ENCODE results near the gene SRSF1.
"Not testable (repeated sequence)": the region's sequence is repeated elsewhere in the genome, so short reads cannot be mapped to it uniquely, and the experiment has no call there.

Gene SRSF1

GRCh38 chr17:57990037-57990436 lies 17.0 kb downstream of the SRSF1 start:
- DNase-seq (ENCODE audit: low read depth in 1 of 2, low spot score in 1 of 2), result no peak

GRCh38 chr17:57988301-57989250 lies 18.5 kb downstream of the SRSF1 start:
- no peak for DNase-seq (ENCODE audit: low read depth in 1 of 2, low spot score in 1 of 2)

GRCh38 chr17:57987581-57988300 lies 19.3 kb downstream of the SRSF1 start, which contains the start of gene VEZF1:
Gene VEZF1 (minus strand): TSS chr17:57988254. CDS start chr17:57988111, 143 bp downstream.
- peak; percentile 69 to 71 for DNase-seq (ENCODE audit: low read depth in 1 of 2, low spot score in 1 of 2)

DNA sequence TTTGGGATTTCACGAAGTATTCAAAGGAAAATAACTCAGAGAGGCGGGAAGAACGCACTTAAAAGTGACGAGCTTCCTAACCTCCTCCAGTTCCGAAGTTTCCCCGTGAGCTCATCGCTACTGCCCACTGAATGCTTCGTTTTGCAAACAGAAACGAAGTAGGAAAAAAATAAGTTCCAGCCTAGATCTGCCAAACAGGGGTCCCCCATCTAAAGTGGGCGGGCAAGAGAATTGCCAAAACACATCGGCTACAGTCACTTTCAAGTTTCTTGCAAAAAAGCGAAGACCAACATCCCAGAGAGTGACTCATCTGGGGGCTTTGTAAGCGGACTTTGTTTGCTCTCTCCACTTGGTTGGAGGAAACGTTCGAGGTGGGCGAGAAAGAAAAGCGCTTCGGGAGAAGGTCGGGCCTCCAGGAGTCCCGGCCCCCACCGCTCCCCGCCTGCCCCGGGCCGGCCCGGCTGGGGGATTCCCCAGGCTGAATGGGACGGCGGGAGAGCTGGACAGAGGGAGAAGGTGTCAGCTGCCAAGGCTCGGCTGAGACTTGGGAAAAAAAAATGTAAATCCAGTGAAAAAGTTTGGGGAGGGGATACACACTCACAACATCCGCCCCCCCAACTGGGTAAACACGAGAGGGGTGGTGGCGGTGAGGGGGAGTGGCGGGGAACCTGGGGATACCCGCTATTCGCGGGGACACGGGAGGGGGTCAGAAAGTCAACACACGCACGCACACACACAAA lies 20.0 kb downstream of the SRSF1 start:
- no peak for DNase-seq (ENCODE audit: low read depth in 1 of 2, low spot score in 1 of 2)

- DNase-seq (ENCODE audit: low read depth in 1 of 2, low spot score in 1 of 2), result no peak
Measured at GRCh38 chr17:57985675-57985974, 21.4 kb downstream of the SRSF1 start.

- no peak for DNase-seq (ENCODE audit: low read depth in 1 of 2, low spot score in 1 of 2)
Measured at GRCh38 chr17:57984936-57985674, 21.9 kb downstream of the SRSF1 start.

- no peak for DNase-seq (ENCODE audit: low read depth in 1 of 2, low spot score in 1 of 2)
Measured at GRCh38 chr17:57984261-57984890, 22.7 kb downstream of the SRSF1 start.

DNA sequence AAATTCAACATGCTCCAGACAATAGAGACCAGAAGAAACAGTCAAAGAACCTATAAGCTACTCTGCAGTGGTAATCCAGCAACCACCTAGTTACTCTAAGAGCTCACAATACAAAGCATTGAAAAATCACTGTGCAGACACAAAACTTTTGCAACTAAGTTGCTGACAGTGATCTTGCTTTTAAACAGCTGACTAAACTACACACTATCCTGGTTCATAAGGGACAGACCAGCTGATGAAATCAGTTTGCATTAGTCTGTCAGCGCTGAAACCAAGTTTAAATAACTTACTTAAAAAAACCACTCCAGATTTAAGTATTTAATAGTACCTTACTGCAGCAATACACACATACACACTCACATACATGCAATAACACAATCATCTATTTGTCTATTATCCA lies 23.6 kb downstream of the SRSF1 start:
- DNase-seq (ENCODE audit: low read depth in 1 of 2, low spot score in 1 of 2), result no peak

GRCh38 chr17:57982452-57983170 lies 24.4 kb downstream of the SRSF1 start:
- DNase-seq (ENCODE audit: low read depth in 1 of 2, low spot score in 1 of 2), result no peak

- no peak for DNase-seq (ENCODE audit: low read depth in 1 of 2, low spot score in 1 of 2)
Measured at GRCh38 chr17:57980522-57980921, 26.5 kb downstream of the SRSF1 start.

DNA sequence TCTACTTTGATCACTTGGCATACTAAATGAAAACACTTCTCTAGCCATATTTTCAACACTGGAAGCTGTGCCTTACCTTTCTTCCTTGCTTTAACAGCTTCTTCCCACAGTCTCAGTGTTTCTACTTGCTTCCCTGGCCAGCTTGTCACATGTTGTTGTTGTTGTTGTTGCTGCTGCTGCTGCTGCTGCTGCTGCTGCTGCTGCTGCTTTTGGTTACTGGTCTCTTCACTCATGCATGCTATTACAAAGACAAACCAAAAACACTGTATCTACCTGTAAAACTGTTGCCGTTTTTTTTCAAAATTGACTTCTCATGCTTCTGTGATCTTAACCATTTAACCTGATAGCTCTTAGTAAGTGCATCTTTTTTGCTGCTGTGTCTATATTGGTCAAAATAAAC lies 28.0 kb downstream of the SRSF1 start:
- no peak for DNase-seq (ENCODE audit: low read depth in 1 of 2, low spot score in 1 of 2)

DNA sequence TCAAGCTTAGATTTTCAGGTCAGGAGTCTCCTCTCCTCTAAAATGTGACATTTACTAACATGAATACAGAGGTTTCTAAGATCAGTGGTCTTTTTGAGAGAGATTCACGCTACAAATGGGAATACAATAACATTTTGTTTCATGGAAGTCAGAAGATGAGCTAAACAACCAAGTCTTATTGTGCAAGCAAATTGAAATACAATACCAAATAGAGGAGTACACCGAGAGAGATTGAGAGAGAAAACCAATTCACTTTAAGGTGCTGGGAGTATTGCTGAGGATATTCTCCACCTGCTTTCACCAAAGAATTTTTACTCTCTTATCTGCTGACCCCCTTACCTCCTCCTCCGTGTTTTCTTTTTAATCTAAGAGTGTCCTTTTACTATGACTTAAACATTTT lies 30.5 kb downstream of the SRSF1 start:
- no peak for DNase-seq (ENCODE audit: low read depth in 1 of 2, low spot score in 1 of 2)

DNA sequence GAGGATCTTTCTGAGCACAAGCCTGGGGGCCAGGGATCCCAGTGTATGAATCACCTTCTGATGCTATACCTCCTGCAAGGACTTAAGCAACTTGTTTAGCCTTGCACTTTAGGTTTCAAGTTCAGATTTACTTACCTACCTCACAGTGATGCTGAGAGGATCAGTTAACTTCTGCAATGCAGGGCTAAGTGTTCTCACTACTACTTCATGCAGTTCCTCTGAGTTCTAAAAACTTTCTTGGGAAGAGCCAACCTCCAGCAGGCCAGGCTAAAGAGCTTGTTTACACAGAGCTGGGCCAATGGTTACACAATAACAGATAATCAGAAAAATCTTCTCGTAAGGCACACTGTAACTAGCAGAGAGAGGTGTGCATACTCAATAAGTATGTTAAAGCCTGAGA lies 32.0 kb downstream of the SRSF1 start:
- DNase-seq (ENCODE audit: low read depth in 1 of 2, low spot score in 1 of 2), result no peak

- DNase-seq (ENCODE audit: low read depth in 1 of 2, low spot score in 1 of 2), result not testable (repeated sequence)
Measured at GRCh38 chr17:57974053-57974824, 32.8 kb downstream of the SRSF1 start.

DNA sequence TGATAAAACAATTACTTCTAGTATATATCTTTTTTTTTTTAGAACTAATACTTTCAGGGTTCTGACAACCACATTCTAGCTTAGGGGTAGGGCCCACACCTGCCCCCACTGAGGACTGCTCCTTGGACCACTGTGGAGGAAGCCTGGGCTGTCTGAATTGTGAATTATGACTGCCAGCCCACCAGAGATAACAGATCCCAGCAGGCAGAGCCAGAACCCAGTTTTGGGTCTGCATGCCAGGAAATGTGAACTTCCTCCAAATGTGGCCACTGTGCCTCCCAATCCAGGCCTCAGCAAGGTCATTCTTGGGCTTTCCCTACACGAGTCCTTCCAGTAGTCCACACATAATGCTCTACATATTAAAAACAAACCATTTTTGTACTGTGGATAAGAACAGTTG lies 34.9 kb downstream of the SRSF1 start:
- no peak for DNase-seq (ENCODE audit: low read depth in 1 of 2, low spot score in 1 of 2)

- no peak for DNase-seq (ENCODE audit: low read depth in 1 of 2, low spot score in 1 of 2)
Measured at GRCh38 chr17:57971572-57971971, 35.5 kb downstream of the SRSF1 start.

DNA sequence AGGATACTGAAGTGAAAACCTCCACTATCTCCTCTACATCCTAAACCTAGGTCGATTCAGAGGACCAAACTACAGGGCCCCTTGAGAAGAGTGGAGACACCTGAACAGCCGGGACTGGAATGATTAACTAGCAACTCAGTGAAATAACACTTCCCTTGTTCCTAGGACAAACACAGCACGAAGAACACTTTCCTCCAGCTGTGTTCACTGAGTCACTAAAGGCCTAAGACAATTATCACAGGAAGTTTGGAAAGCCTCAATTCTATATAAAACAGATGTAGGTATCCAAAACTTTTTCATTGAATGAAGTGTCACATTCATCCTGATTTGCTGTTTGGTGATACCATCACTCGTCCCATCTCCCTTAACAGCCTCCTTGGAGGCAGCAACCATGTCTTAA lies 36.3 kb downstream of the SRSF1 start:
- no peak for DNase-seq (ENCODE audit: low read depth in 1 of 2, low spot score in 1 of 2)

DNA sequence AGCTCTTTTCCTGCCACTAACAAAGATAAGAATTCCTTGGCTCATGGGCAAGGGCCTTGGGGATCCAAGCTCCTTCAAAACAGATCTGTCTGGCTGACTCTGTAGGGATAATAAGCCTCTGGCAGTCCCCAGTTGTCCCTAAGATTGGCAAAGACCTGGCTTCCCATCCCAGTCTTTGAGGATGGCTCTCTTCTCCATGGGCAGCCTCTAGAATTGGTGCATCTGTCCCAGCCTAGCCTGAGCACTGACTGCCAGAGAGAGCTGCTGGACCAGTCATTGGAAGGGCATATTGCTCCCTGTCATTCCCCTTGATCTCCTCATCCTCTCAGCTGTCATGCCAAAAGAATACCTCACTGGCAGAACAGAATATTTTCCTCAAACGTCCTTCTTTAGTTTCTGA lies 38.6 kb downstream of the SRSF1 start:
- no peak for DNase-seq (ENCODE audit: low read depth in 1 of 2, low spot score in 1 of 2)

- no peak for DNase-seq (ENCODE audit: low read depth in 1 of 2, low spot score in 1 of 2)
Measured at GRCh38 chr17:57966875-57967274, 40.2 kb downstream of the SRSF1 start.

All from activated T-helper 1 cell treated with anti-CD3 and anti-CD28 coated beads, Interleukin-2, amount 50 U/mL, for 16 hours (primary cell).